SK-N-MC (cell line): ENCODE measurements around the gene MAP3K3.
"Not testable (repeated sequence)": the region's sequence is repeated elsewhere in the genome, so short reads cannot be mapped to it uniquely, and the experiment has no call there.

Experiments used
- DNase-seq: peaks from one replicate; pipeline ENCODE4 v3.0.0-alpha.2; 2011; ENCODE audit warnings: low read depth, low spot score
- H3K27ac ChIP-seq: fragments of 200-600 bp; sonication (generic); 2 replicates; pipeline ENCODE4 v1.5.1; 2016; ENCODE audit warnings: mixed run types
- H3K36me3 ChIP-seq: fragments of 200-600 bp; sonication (generic); 2 replicates; pipeline ENCODE4 v1.6.1; 2017; ENCODE audit warnings: antibody characterized with exemption, low read length, mixed read lengths; ENCODE audit not compliant: insufficient read depth
- H3K4me3 ChIP-seq: fragments of 200-600 bp; sonication (generic); 2 replicates; pipeline ENCODE4 v1.5.1; 2016
- H3K9ac ChIP-seq: fragments of 200-600 bp; sonication (generic); 2 replicates; pipeline ENCODE4 v1.8.0; 2017; ENCODE audit warnings: mixed run types, mixed read lengths; ENCODE audit not compliant: insufficient read length
- H3K9me3 ChIP-seq: fragments of 200-600 bp; sonication (generic); 2 replicates; pipeline ENCODE4 v1.6.1; 2017; ENCODE audit warnings: low read depth, mild to moderate bottlenecking, antibody characterized with exemption, low read length, moderate library complexity, mixed read lengths
- EZH2 ChIP-seq: fragments of 200-600 bp; sonication (generic); IDR thresholded peaks from one replicate; pipeline ENCODE4 v1.6.1; 2017; ENCODE audit warnings: antibody characterized with exemption
- FOXP2 ChIP-seq: optimal IDR thresholded peaks from 2 replicates; pipeline ENCODE3; 2011; ENCODE audit warnings: mild to moderate bottlenecking, moderate library complexity; ENCODE audit not compliant: insufficient read depth; ENCODE audit errors: extremely low read length, control extremely low read depth
- POLR2AphosphoS5 ChIP-seq: IDR thresholded peaks from 2 replicates; pipeline ENCODE4 v1.6.1; 2012; ENCODE audit warnings: mild to moderate bottlenecking, low read depth, low read length, borderline replicate concordance

MAP3K3 gene

GRCh38 chr17:63709110-63709509 lies 86.9 kb downstream of the MAP3K3 start:
- no peak for DNase-seq
- Histone ChIP-seq H3K4me3 (no peak overlapping the region), H3K9ac (no peak overlapping the region), H3K36me3 (peaks cover 23% of the 10 kb centered on the region; the same call in 1 of the 2 replicates), H3K27ac (no peak overlapping the region), H3K9me3 (no peaks in the 10 kb centered on the region)
- TF ChIP-seq EZH2: no peak
- TF ChIP-seq POLR2AphosphoS5: no peak
- no peak for TF ChIP-seq FOXP2

DNA sequence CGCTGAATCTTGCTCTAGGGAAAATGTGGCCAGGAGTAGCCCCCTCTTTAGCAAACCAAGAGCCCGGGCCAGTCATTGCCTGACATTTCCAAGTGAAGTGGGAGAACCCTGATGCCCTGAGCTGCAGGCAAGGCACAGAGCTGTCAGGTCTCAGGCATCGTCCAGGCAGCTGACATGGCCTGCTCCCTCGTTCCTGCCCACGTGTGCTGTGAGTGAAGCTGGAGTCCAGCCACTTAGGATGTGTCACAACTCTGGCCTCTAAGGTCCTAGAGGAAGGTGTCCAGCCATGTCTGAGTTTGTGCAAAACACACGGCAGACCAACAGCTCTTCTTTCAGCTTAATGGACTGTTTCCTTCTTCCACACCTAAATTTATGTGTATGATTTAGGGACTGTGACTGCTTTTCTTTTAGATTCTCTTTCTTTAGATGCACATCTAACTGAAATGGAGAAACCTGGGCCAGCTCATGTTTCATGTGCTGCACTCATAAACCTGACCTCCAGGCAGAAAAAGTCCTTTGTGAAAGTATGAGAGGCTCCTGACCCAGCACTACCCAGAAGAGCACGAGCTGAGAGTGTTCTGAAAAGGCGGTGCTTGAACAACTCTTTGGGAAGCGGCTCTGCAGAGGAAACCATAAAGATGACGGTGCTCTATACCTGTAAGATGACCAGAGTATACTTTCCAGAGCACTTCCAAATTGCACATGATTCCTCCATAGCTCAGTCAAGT lies 92.5 kb downstream of the MAP3K3 start:
- Histone ChIP-seq H3K9me3 (no peaks in the 10 kb centered on the region), H3K36me3 (peaks cover 21% of the 10 kb centered on the region), H3K27ac (no peak overlapping the region), H3K9ac (no peak overlapping the region), H3K4me3 (no peak overlapping the region)
- DNase-seq: no peak
- TF ChIP-seq EZH2 (no peak), POLR2AphosphoS5 (no peak), FOXP2 (no peak)

DNA sequence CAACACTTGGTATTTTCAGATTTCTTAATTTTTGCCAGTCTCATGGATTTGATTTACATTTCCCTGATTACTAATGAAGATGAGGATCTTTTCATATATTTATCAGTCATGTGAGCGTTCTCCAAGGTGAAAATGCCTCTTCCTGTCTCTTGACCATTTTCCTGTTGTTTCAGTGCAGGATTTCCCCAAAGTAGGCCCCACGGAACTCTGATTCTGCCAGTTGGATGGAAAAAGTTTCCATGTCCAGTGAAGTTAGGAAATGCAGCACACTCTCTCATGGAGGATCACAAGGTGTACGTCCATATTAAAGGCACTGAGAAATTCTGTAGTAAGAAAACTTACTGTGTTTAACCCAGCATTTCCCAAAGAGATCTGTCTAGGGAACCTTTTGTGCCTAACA lies 94.2 kb downstream of the MAP3K3 start:
- H3K36me3 ChIP-seq: peaks cover 12% of the 10 kb centered on the region
- no peak overlapping the region for H3K27ac ChIP-seq
- H3K9ac ChIP-seq: no peak overlapping the region
- H3K9me3 ChIP-seq: no peaks in the 10 kb centered on the region
- no peak for DNase-seq
- H3K4me3 ChIP-seq: no peak overlapping the region
- TF ChIP-seq FOXP2: no peak

DNA sequence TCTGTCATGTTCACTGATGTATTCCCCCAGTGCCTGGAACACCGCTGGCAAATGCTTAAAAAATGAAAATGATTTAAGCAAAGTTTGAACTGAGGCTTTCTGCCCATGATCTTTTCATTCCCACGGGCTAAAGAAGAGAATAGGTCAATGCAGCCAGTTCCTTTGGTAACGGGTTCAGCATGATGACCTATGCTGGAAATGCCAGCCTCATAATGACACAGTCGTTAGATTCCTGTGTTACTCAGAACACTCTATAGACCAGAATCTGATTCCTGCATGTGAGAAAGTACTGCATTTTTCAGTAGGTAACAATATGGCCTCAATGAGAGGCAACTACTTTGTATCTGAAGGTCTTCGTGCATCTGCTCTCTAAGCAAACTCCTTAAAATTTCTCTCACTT lies 96.8 kb downstream of the MAP3K3 start:
- Histone ChIP-seq H3K27ac (no peak overlapping the region), H3K4me3 (no peak overlapping the region), H3K9ac (no peak overlapping the region), H3K36me3 (peaks cover 13% of the 10 kb centered on the region; the same call in 1 of the 2 replicates), H3K9me3 (no peaks in the 10 kb centered on the region)
- no peak for DNase-seq
- TF ChIP-seq POLR2AphosphoS5 (no peak), EZH2 (no peak), FOXP2 (no peak)

GRCh38 chr17:63720194-63720593 lies 98.0 kb downstream of the MAP3K3 start:
- not testable (repeated sequence) for H3K27ac ChIP-seq, H3K4me3 ChIP-seq, H3K9ac ChIP-seq, DNase-seq, H3K9me3 ChIP-seq
- H3K36me3 ChIP-seq: peaks cover 14% of the 10 kb centered on the region

DNA sequence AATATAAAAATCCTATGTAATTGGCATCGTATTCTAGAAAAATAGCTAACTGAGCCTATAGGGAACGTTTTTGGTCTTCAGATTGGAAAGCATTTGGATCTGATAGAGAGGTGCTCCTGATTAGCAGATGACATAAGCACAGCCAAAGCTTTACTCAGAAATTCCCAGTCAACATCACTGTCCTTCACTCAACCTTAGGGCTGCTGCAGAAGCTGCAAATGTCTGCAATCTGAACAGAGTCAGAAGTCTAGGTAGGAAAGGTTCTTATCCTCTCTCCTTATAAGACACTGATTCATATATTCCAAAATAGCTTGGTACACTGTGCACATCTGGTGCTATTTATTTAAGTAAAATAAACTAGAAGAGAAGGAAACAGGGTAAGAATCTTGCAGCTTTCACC lies 100.2 kb downstream of the MAP3K3 start:
- TF ChIP-seq POLR2AphosphoS5 (no peak), FOXP2 (no peak), EZH2 (no peak)
- Histone ChIP-seq H3K9me3 (no peaks in the 10 kb centered on the region), H3K9ac (no peak overlapping the region), H3K36me3 (peaks cover 21% of the 10 kb centered on the region), H3K27ac (no peak overlapping the region), H3K4me3 (no peak overlapping the region)
- DNase-seq: no peak

- Histone ChIP-seq H3K9me3 (no peaks in the 10 kb centered on the region), H3K9ac (no peak overlapping the region), H3K27ac (no peak overlapping the region), H3K36me3 (no peaks in the 10 kb centered on the region), H3K4me3 (no peak overlapping the region)
- TF ChIP-seq EZH2: no peak
- TF ChIP-seq POLR2AphosphoS5: no peak
- no peak for TF ChIP-seq FOXP2
- DNase-seq: no peak
Observed at GRCh38 chr17:63735691-63736090, 113.5 kb downstream of the MAP3K3 start.

DNA sequence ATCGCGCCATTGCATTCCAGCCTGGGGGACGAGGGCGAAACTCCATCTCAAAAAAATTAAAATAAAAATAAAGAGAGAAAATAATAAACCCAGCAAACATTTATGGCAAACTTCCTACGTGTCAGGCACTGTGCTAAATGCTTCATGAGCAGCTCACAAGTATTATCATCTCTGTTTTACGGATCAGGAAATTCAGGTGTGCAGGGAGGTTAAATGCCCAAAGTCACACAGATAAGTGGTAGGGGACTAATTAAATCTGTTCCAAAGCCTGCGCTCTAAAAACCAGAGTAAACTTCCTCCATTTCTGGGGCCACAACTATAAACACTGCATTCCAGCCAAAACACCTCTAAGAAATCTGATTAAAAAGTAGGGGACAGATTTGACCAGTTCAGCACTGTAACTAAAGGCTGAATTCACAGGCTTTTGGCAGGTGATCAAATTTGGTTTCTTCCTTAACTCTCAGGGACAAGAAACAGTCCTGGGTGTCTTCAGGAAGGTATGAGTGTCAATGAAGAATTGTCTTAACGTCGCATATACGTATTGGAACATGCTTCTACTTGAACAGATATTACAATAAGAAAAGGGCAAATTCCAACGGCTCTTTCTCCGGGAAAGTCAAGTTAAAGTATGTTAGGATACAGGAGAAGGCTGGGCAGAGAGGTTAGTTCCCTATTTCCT lies 118.4 kb downstream of the MAP3K3 start:
- H3K9me3 ChIP-seq: no peaks in the 10 kb centered on the region
- H3K9ac ChIP-seq: peak overlapping the region; percentile 96
- H3K27ac ChIP-seq: peak overlapping the region; percentile 77
- H3K4me3 ChIP-seq: peak overlapping the region; percentile 94
- TF ChIP-seq FOXP2 (no peak), POLR2AphosphoS5 (no peak), EZH2 (no peak)
- H3K36me3 ChIP-seq: peaks cover 2% of the 10 kb centered on the region; the same call in 1 of the 2 replicates
- no peak for DNase-seq

GRCh38 chr17:63741143-63741407 lies 118.9 kb downstream of the MAP3K3 start:
- peak overlapping the region; percentile 96 for H3K9ac ChIP-seq
- peak overlapping the region; percentile 77 for H3K27ac ChIP-seq
- TF ChIP-seq EZH2: no peak
- no peak for TF ChIP-seq POLR2AphosphoS5
- no peak for TF ChIP-seq FOXP2
- no peak for DNase-seq
- no peaks in the 10 kb centered on the region for H3K9me3 ChIP-seq
- peak overlapping the region; percentile 94 for H3K4me3 ChIP-seq
- H3K36me3 ChIP-seq: peaks cover 7% of the 10 kb centered on the region
